ENCODE results near the gene LSM12.

DNA sequence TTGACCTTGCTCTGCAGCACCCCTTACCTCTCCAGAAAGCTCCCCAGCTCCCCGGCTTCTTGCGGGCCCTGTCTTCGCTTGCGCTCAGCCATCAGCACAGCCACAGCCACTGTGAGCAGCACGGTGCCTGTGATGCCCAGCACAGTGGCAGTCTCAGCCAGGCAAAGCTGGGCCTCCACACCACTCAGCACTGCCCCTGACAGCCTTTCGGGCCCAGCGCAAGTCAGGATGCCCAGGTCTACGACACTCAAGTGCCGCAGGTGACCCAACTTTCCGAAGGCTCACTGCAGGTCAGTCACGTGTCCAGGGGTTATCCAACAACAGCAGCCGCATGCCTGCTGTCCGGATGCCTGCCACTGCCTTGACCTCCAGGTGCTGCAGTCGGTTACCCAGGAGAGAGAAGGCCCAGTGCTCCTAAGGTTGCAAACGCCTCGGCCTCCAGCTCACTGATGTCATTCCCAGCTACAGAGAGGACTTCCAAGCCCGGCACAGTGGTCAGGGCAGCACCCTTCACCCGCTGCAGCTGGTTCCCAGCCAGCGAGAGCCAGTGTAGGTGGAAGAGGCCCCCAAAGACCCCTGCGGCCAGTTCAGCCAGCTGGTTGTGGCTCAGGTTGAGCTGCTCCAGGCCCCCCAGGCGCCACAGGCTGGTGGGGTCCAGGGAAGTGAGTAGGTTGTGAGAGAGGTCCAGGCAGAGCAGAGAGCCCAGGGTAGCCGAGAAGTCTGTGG lies 42.8 kb downstream of the LSM12 start:
- TF ChIP-seq, protein P1, sequence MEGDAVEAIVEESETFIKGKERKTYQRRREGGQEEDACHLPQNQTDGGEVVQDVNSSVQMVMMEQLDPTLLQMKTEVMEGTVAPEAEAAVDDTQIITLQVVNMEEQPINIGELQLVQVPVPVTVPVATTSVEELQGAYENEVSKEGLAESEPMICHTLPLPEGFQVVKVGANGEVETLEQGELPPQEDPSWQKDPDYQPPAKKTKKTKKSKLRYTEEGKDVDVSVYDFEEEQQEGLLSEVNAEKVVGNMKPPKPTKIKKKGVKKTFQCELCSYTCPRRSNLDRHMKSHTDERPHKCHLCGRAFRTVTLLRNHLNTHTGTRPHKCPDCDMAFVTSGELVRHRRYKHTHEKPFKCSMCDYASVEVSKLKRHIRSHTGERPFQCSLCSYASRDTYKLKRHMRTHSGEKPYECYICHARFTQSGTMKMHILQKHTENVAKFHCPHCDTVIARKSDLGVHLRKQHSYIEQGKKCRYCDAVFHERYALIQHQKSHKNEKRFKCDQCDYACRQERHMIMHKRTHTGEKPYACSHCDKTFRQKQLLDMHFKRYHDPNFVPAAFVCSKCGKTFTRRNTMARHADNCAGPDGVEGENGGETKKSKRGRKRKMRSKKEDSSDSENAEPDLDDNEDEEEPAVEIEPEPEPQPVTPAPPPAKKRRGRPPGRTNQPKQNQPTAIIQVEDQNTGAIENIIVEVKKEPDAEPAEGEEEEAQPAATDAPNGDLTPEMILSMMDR (IDR thresholded peaks at IDR 0.05; ENCODE audit: low read length) = no peak
- no peak for TF ChIP-seq EZH2 (IDR thresholded peaks at IDR 0.05; ENCODE audit: borderline replicate concordance, low read length)

Measured in OCI-LY1 (cell line).